Mucosa of descending colon (tissue), 3 donors: ENCODE results near the gene STMP1. TPM values are rescaled to one million over a fixed set of nuclear protein-coding genes. Genes with fewer than 3 reads are reported as not detected.
A peak's percentile ranks its signal among the peaks of the same experiment; 100 is the strongest.

Experiments
- ATAC-seq: fragments of 200-7000 bp; cut with Tn5 transposase; one replicate; pipeline ENCODE4 v1.9.1; 2020; ENCODE audit warnings: mild to moderate bottlenecking, moderate library complexity
- DNase-seq, 3 donors: peaks; one replicate each; pipeline ENCODE4 v3.0.0-alpha.2; 2020
- H3K36me3 ChIP-seq: fragments of 200-600 bp; one replicate; pipeline ENCODE4 v1.8.0; 2021; ENCODE audit warnings: low read depth, mild to moderate bottlenecking
- H3K4me1 ChIP-seq: fragments of 200-600 bp; one replicate; pipeline ENCODE4 v1.8.0; 2021; ENCODE audit warnings: low read depth, mild to moderate bottlenecking
- H3K4me3 ChIP-seq: fragments of 200-600 bp; one replicate; pipeline ENCODE4 v1.8.0; 2021; ENCODE audit warnings: mild to moderate bottlenecking
- H3K9me3 ChIP-seq: fragments of 200-600 bp; one replicate; pipeline ENCODE4 v1.8.0; 2021; ENCODE audit warnings: mild to moderate bottlenecking
- CTCF ChIP-seq: fragments of 200-600 bp; IDR thresholded peaks from one replicate; pipeline ENCODE4 v1.8.0; 2022; ENCODE audit warnings: antibody characterized with exemption, mild to moderate bottlenecking
- intact Hi-C, 2 donors: fragments of 100-400 bp; cut with DNase I in 1 of 2; cut with micrococcal nuclease in 1 of 2; formaldehyde crosslinking; loops; one replicate each; pipeline versions ENCODE4 v1.11.0 to v1.11.1; 2022; cut with DNase I, micrococcal nuclease
- total RNA-seq, 3 donors: library from RNA; stranded (reverse); fragmentation: NEBNext Ultra II Directional in 2 of 3; extraction: Animal tissue kit (Norgen Biotek cat#: 25700) in 2 of 3; gene quantifications; one replicate each; pipeline versions ENCODE4 v1.2.1 to v1.2.4, GENCODE V29; 2021 to 2023
- donor health status: DM: no; HTN: no; CAD: no; lungs with moderate emphysema.
- donor health status: DM: no; HTN: no; CAD: no.
- donor health status: DM: no; HTN: yes; CAD: no.

The STMP1 gene
- total RNA-seq, 3 donors from 2014 or later = 23.5 to 28.5 (median 24.9) TPM

GRCh38 chr7:135672560-135673359 is 10.4 kb downstream of the STMP1 start:
- Histone ChIP-seq H3K36me3 (no peaks in the 10 kb centered on the region), H3K4me3 (no peak overlapping the region), H3K9me3 (no peaks in the 10 kb centered on the region), H3K4me1 (no peaks in the 10 kb centered on the region)
- intact Hi-C loops = no loop called here
- ATAC-seq = peak; percentile 74
- TF ChIP-seq CTCF = peak; percentile 42
- DNase-seq = peak in 1 of 3 donors; percentile 38

- Histone ChIP-seq H3K9me3 (no peaks in the 10 kb centered on the region), H3K36me3 (no peaks in the 10 kb centered on the region), H3K4me1 (no peaks in the 10 kb centered on the region), H3K4me3 (no peak overlapping the region)
- ATAC-seq = no peak
- intact Hi-C loops = no loop called here
- no peak for TF ChIP-seq CTCF
- DNase-seq = no peak
Observed at GRCh38 chr7:135673360-135673706, 11.0 kb downstream of the STMP1 start.

- intact Hi-C loops = no loop called here
- DNase-seq (no peak), ATAC-seq (no peak)
- Histone ChIP-seq H3K4me3 (no peak overlapping the region), H3K9me3 (no peaks in the 10 kb centered on the region), H3K36me3 (no peaks in the 10 kb centered on the region), H3K4me1 (no peaks in the 10 kb centered on the region)
- no peak for TF ChIP-seq CTCF
Observed at GRCh38 chr7:135678612-135679575, 16.6 kb downstream of the STMP1 start.

GRCh38 chr7:135681762-135682161 is 19.4 kb downstream of the STMP1 start:
- TF ChIP-seq CTCF = no peak
- H3K4me3 ChIP-seq = no peak overlapping the region
- no peak for DNase-seq
- no peaks in the 10 kb centered on the region for H3K4me1 ChIP-seq
- intact Hi-C loops = no loop called here
- H3K9me3 ChIP-seq = no peaks in the 10 kb centered on the region
- ATAC-seq = no peak
- no peaks in the 10 kb centered on the region for H3K36me3 ChIP-seq

GRCh38 chr7:135682191-135682590 is 19.9 kb downstream of the STMP1 start:
- ATAC-seq (no peak), DNase-seq (no peak)
- intact Hi-C loops = no loop called here
- no peak for TF ChIP-seq CTCF
- Histone ChIP-seq H3K36me3 (no peaks in the 10 kb centered on the region), H3K9me3 (no peaks in the 10 kb centered on the region), H3K4me3 (no peak overlapping the region), H3K4me1 (no peaks in the 10 kb centered on the region)
